Neural cell (in vitro differentiated cells): ENCODE results near the gene PSENEN. TPM values are rescaled to one million over a fixed set of nuclear protein-coding genes. Genes with fewer than 3 reads are reported as not detected.

Source experiments
- H2AFZ ChIP-seq: fragments of 200-600, 300-800 bp; sonication (generic), shearing (Covaris generic); 2 replicates; pipeline ENCODE4 v1.6.0; 2014; ENCODE audit warnings: low read depth, mild to moderate bottlenecking, antibody characterized with exemption, low read length, moderate library complexity
- H3F3A ChIP-seq: fragments of 200-600 bp; shearing (Covaris generic); 2 replicates; pipeline ENCODE4 v1.6.1; 2016; ENCODE audit warnings: mild to moderate bottlenecking, moderate library complexity, mixed read lengths, antibody characterized with exemption, low read length; ENCODE audit not compliant: insufficient read depth, poor library complexity, severe bottlenecking
- H3K27ac ChIP-seq: fragments of 200-600, 300-800 bp; sonication (generic), shearing (Covaris generic); 2 replicates; pipeline ENCODE4 v1.5.1; 2014; ENCODE audit warnings: mild to moderate bottlenecking, low read length, moderate library complexity
- H3K27me3 ChIP-seq: fragments of 300-800, 200-600 bp; sonication (generic), shearing (Covaris generic); 2 replicates; pipeline ENCODE4 v1.6.0; 2014; ENCODE audit warnings: mild to moderate bottlenecking, low read depth, low read length, moderate library complexity; ENCODE audit not compliant: insufficient read depth
- H3K36me3 ChIP-seq: fragments of 300-800, 200-600 bp; sonication (generic), shearing (Covaris generic); 2 replicates; pipeline ENCODE4 v1.5.1; 2014; ENCODE audit warnings: mild to moderate bottlenecking, antibody characterized with exemption, low read length, moderate library complexity; ENCODE audit not compliant: insufficient read depth
- H3K4me2 ChIP-seq: fragments of 300-800, 200-600 bp; sonication (generic), shearing (Covaris generic); 2 replicates; pipeline ENCODE4 v1.6.0; 2014; ENCODE audit warnings: mild to moderate bottlenecking, low read length
- H3K4me3 ChIP-seq: fragments of 300-800, 200-600 bp; sonication (generic), shearing (Covaris generic); 2 replicates; pipeline ENCODE4 v1.5.1; 2014; ENCODE audit warnings: mild to moderate bottlenecking, low read length, moderate library complexity
- H3K79me2 ChIP-seq: fragments of 200-600 bp; shearing (Covaris generic); replicated peaks from 2 replicates; pipeline ENCODE4 v1.6.0; 2014; ENCODE audit warnings: mild to moderate bottlenecking, low read length, moderate library complexity; ENCODE audit not compliant: insufficient read depth
- H3K9ac ChIP-seq: fragments of 300-800, 200-600 bp; sonication (generic), shearing (Covaris generic); 2 replicates; pipeline ENCODE4 v1.6.1; 2016; ENCODE audit warnings: mild to moderate bottlenecking, low read length, mixed read lengths
- H3K9me2 ChIP-seq: fragments of 200-600 bp; shearing (Covaris generic); 2 replicates; pipeline ENCODE4 v1.6.1; 2016; ENCODE audit warnings: mild to moderate bottlenecking, low read length, mixed read lengths; ENCODE audit not compliant: insufficient read depth
- H3K9me3 ChIP-seq: fragments of 200-600, 300-800 bp; sonication (generic), shearing (Covaris generic); 2 replicates; pipeline ENCODE4 v1.6.1; 2016; ENCODE audit warnings: mild to moderate bottlenecking, mixed run types, low read length, moderate library complexity, mixed read lengths
- H4K20me1 ChIP-seq: fragments of 200-600 bp; shearing (Covaris generic); 2 replicates; pipeline ENCODE4 v1.6.1; 2016; ENCODE audit warnings: mild to moderate bottlenecking, mixed run types; ENCODE audit not compliant: insufficient read depth
- CTCF ChIP-seq: fragments of 450-650 bp; IDR thresholded peaks from 2 replicates; pipeline ENCODE4 v1.5.1; 2014; ENCODE audit warnings: antibody characterized with exemption, mild to moderate bottlenecking, moderate library complexity; ENCODE audit not compliant: poor library complexity, severe bottlenecking
- EP300 ChIP-seq: fragments of 450-650 bp; conservative IDR thresholded peaks from 2 replicates; pipeline ENCODE4 v1.6.1; 2014; ENCODE audit warnings: antibody characterized with exemption, mild to moderate bottlenecking, moderate library complexity; ENCODE audit not compliant: poor library complexity, severe bottlenecking
- EZH2 ChIP-seq: fragments of 200-600, 300-800 bp; shearing (Covaris generic), sonication (generic); IDR thresholded peaks from 2 replicates; pipeline ENCODE4 v1.6.1; 2014; ENCODE audit warnings: antibody characterized with exemption, low read length, borderline replicate concordance, mild to moderate bottlenecking; ENCODE audit not compliant: insufficient read depth, poor library complexity, severe bottlenecking
- MXI1 ChIP-seq: fragments of 450-650 bp; conservative IDR thresholded peaks from 2 replicates; pipeline ENCODE4 v1.6.1; 2014; ENCODE audit warnings: antibody characterized with exemption, mild to moderate bottlenecking; ENCODE audit not compliant: poor library complexity, severe bottlenecking
- POLR2AphosphoS5 ChIP-seq: IDR thresholded peaks from 2 replicates; pipeline ENCODE4 v1.6.1; 2012
- RAD21 ChIP-seq: fragments of 450-650 bp; conservative IDR thresholded peaks from 2 replicates; pipeline ENCODE4 v1.6.1; 2014; ENCODE audit warnings: antibody characterized with exemption, mild to moderate bottlenecking, moderate library complexity
- REST ChIP-seq: IDR thresholded peaks from 2 replicates; pipeline ENCODE4 v1.6.1; 2012; ENCODE audit warnings: borderline replicate concordance
- SMC3 ChIP-seq: fragments of 450-650 bp; conservative IDR thresholded peaks from 2 replicates; pipeline ENCODE4 v1.6.1; 2014; ENCODE audit warnings: antibody characterized with exemption, mild to moderate bottlenecking, moderate library complexity; ENCODE audit not compliant: poor library complexity
- TAF1 ChIP-seq: IDR thresholded peaks from 2 replicates; pipeline ENCODE4 v1.6.1; 2012; ENCODE audit warnings: low read depth
- polyA plus RNA-seq: library from polyadenylated mRNA; depleted of rRNA; stranded (reverse); fragments of >200 nt; gene quantifications from 2 replicates; pipeline ENCODE4 v1.2.3, GENCODE V29; 2014

PSENEN gene
- polyA plus RNA-seq, 1 donor from 2014 or later: 46.2 TPM

GRCh38 chr19:35718345-35719041, 27.0 kb upstream of the PSENEN start:
- H3K4me2 ChIP-seq: peak overlapping the region; percentile 70
- no peak overlapping the region for H2AFZ ChIP-seq
- H3K4me3 ChIP-seq: peak overlapping the region; percentile 94
- H3K36me3 ChIP-seq: no peaks in the 10 kb centered on the region
- no peaks in the 10 kb centered on the region for H3F3A ChIP-seq
- H3K9me2 ChIP-seq: no peaks in the 10 kb centered on the region
- TF ChIP-seq POLR2AphosphoS5 (no peak), SMC3 (no peak), EZH2 (no peak), EP300 (no peak), RAD21 (no peak), MXI1 (peak; percentile 24)
- no peaks in the 10 kb centered on the region for H3K9me3 ChIP-seq
- no peaks in the 10 kb centered on the region for H3K27me3 ChIP-seq
- peak overlapping the region; percentile 70 for H3K27ac ChIP-seq
- H4K20me1 ChIP-seq: no peaks in the 10 kb centered on the region
- H3K79me2 ChIP-seq: peaks cover 22% of the 10 kb centered on the region
- peak overlapping the region; percentile 82 for H3K9ac ChIP-seq

- H3F3A ChIP-seq: no peaks in the 10 kb centered on the region
- H3K27ac ChIP-seq: no peak overlapping the region
- TF ChIP-seq REST (no peak), POLR2AphosphoS5 (no peak), CTCF (no peak), EZH2 (no peak), SMC3 (no peak), EP300 (no peak), RAD21 (no peak), MXI1 (no peak), TAF1 (no peak)
- H4K20me1 ChIP-seq: no peaks in the 10 kb centered on the region
- peaks cover 22% of the 10 kb centered on the region for H3K79me2 ChIP-seq
- peak overlapping the region; percentile 70 for H3K4me2 ChIP-seq
- no peaks in the 10 kb centered on the region for H3K27me3 ChIP-seq
- H3K9me2 ChIP-seq: no peaks in the 10 kb centered on the region
- peak overlapping the region; percentile 82 for H3K9ac ChIP-seq
- H3K36me3 ChIP-seq: no peaks in the 10 kb centered on the region
- peak overlapping the region; percentile 94 for H3K4me3 ChIP-seq
- no peaks in the 10 kb centered on the region for H3K9me3 ChIP-seq
- no peak overlapping the region for H2AFZ ChIP-seq
Measured at GRCh38 chr19:35719402-35720162, 25.9 kb upstream of the PSENEN start.
